ENCODE measurements around the gene RMI1.

RMI1 gene

GRCh38 chr9:83965350-83966208 lies 15.0 kb upstream of the RMI1 start:
- no peak for DNase-seq (ENCODE audit: low spot score)
- peak overlapping the region; percentile 65 for H3K27ac ChIP-seq
- POLR2A ChIA-PET (ENCODE audit: low non-redundant PET) = no interaction called here
- CTCF ChIA-PET = no interaction called here
- TF ChIP-seq CTCF (conservative IDR thresholded peaks at IDR 0.05; ENCODE audit: low read depth) = no peak

- TF ChIP-seq CTCF (conservative IDR thresholded peaks at IDR 0.05; ENCODE audit: low read depth) = no peak
- H3K27ac ChIP-seq = peak overlapping the region; percentile 65
- no peak for DNase-seq (ENCODE audit: low spot score)
- CTCF ChIA-PET = no interaction called here
- POLR2A ChIA-PET (ENCODE audit: low non-redundant PET) = interaction anchor here (0.9 kb wide), 1 partner anchor 10 kb away, joined by 3 read pairs; a partner anchor contains a TSS
Measured at GRCh38 chr9:83966209-83966582, 14.4 kb upstream of the RMI1 start.

GRCh38 chr9:83967073-83967472 lies 13.5 kb upstream of the RMI1 start:
- no peak for TF ChIP-seq CTCF (conservative IDR thresholded peaks at IDR 0.05; ENCODE audit: low read depth)
- ChIA-PET CTCF (interaction anchor here (0.5 to 0.6 kb wide), 2 partner anchors 182 to 293 kb away, joined by 3 read pairs; no protein-coding TSS in a partner anchor), POLR2A (ENCODE audit: low non-redundant PET) (interaction anchor here (0.6 to 0.9 kb wide), 2 partner anchors 11 to 17 kb away, joined by 3 to 7 read pairs; a partner anchor contains a TSS)
- no peak overlapping the region for H3K27ac ChIP-seq
- no peak for DNase-seq (ENCODE audit: low spot score)

- ChIA-PET POLR2A (ENCODE audit: low non-redundant PET) (no interaction called here), CTCF (interaction anchor here (0.8 to 1.2 kb wide), 2 partner anchors 31 to 345 kb away, joined by 3 read pairs; no protein-coding TSS in a partner anchor)
- DNase-seq (ENCODE audit: low spot score) = no peak
- no peak overlapping the region for H3K27ac ChIP-seq
- no peak for TF ChIP-seq CTCF (conservative IDR thresholded peaks at IDR 0.05; ENCODE audit: low read depth)
Measured at GRCh38 chr9:83969602-83970001, 11.0 kb upstream of the RMI1 start.

GRCh38 chr9:83971485-83971884 lies 9.1 kb upstream of the RMI1 start:
- POLR2A ChIA-PET (ENCODE audit: low non-redundant PET) = no interaction called here
- no peak for DNase-seq (ENCODE audit: low spot score)
- TF ChIP-seq CTCF (conservative IDR thresholded peaks at IDR 0.05; ENCODE audit: low read depth) = no peak
- CTCF ChIA-PET = interaction anchor here (0.6 kb wide), 1 partner anchor 1264 kb away, joined by 4 read pairs; no protein-coding TSS in a partner anchor
- H3K27ac ChIP-seq = no peak overlapping the region

GRCh38 chr9:83972286-83972685 lies 8.3 kb upstream of the RMI1 start:
- H3K27ac ChIP-seq = no peak overlapping the region
- DNase-seq (ENCODE audit: low spot score) = no peak
- TF ChIP-seq CTCF (conservative IDR thresholded peaks at IDR 0.05; ENCODE audit: low read depth) = no peak
- CTCF ChIA-PET = interaction anchor here (0.6 kb wide), 1 partner anchor 9 kb away, joined by 4 read pairs; no protein-coding TSS in a partner anchor
- POLR2A ChIA-PET (ENCODE audit: low non-redundant PET) = no interaction called here
